DOHH2 (cell line): ENCODE results near the gene METTL8.

ENCODE experiments used
- CTCF ChIP-seq: fragments of 200-600 bp; sonication (generic); IDR thresholded peaks from one replicate; pipeline ENCODE4 v1.5.1; 2014; ENCODE audit warnings: antibody characterized with exemption, mild to moderate bottlenecking, low read depth, low read length; ENCODE audit not compliant: poor library complexity, severe bottlenecking
- EZH2phosphoT487 ChIP-seq: fragments of 200-600 bp; sonication (generic); IDR thresholded peaks from 2 replicates; pipeline ENCODE4 v1.6.1; 2017; ENCODE audit warnings: borderline replicate concordance, mild to moderate bottlenecking, antibody characterized with exemption, low read length, moderate library complexity, mixed read lengths

GRCh38 chr2:171432969-171433762 is 624 bp downstream of the METTL8 start:
- TF ChIP-seq CTCF (no peak), EZH2phosphoT487 (no peak)
